ENCODE results near the gene SMG9. TPM values are rescaled to one million over a fixed set of nuclear protein-coding genes. Genes with fewer than 3 reads are reported as not detected.

The SMG9 gene
- total and polyA plus RNA-seq, 2 of the 13 experiments (the other 11 are each of a cell fraction or from before 2014, with no cell fraction given): 16.1 to 18.7 TPM

DNA sequence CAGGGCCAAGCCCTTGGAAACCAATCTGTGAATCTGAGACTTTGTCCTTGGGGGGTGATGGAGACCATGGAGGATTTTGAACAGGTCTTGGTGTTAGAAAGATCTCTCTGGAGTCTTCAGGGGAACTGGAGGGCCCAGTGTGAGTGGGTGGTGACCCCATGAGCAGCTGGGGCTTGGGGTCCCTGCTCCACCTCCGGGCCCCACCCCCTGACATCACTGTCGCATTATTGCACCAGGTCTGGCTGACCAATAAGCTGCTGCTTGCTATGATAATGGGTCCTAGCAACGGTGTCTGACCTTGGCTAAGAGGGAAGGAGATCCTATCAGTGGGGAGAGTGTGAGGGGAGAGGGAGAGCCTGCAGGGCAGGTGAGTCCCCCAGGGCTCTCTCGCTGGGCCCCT, 39.0 kb downstream of the SMG9 start, which contains the start of gene IRGC:
Gene IRGC (plus strand): TSS at position 301 of the 400 bp plus-strand sequence. CDS start 2,483 bp downstream, outside the sequence.
- intact Hi-C loops (cut with micrococcal nuclease; ENCODE audit: unreplicated experiment) (no loop called here), in situ Hi-C loops (cut with HindIII; ENCODE audit: extremely low pct_ligation_motif_present, low pct_unique_long_range_greater_than_20kb) (no loop called here)
- WGBS (ENCODE audit: low lambda C conversion rate): 11% methylated on average over 3 of the region's 4 CpGs
- ChIA-PET POLR2A (no interaction called here), CTCF (ENCODE audit: low intra/inter-chr PET ratio, low total read pairs) (no interaction called here)
- Histone ChIP-seq H4K20me1 (ENCODE audit: insufficient read depth, low read length) (no peaks in the 10 kb centered on the region), H3K4me1 (ENCODE audit: insufficient read depth, low read length) (0 out of 2 replicates have a peak, but pooled peaks cover 11% of the 10 kb centered on the region), H3K27me3 (ENCODE audit: control insufficient read depth in 1 of 2, insufficient read depth in 2 of 2, low read length in 2 of 2) (peaks cover 3 to 5% of the 10 kb centered on the region in 2 experiments; a peak in 3 of 5 replicates), H3K4me3 (replicated peaks in 1 of 3; ENCODE audit: insufficient read depth in 1 of 3, low read depth in 2 of 3, low read length in 3 of 3) (no peak within 1 kb of the TSS), H3K4me2 (ENCODE audit: low read depth, low read length) (no peak within 1 kb of the TSS), H2AFZ (ENCODE audit: low read length) (no peak within 1 kb of the TSS), H3K9ac (ENCODE audit: insufficient read depth, low read depth, low read length) (no peak within 1 kb of the TSS), H3K9me3 (ENCODE audit: low read length) (no peaks in the 10 kb centered on the region), H3K27ac (ENCODE audit: extremely low read length, insufficient read depth, low read length) (no peak within 1 kb of the TSS), H3K79me2 (ENCODE audit: insufficient read depth, low read length) (no peaks in the 10 kb centered on the region), H3K36me3 (replicated peaks in 1 of 2; ENCODE audit: control insufficient read depth in 1 of 2, insufficient read depth in 2 of 2, low read length in 2 of 2) (no peaks in the 10 kb centered on the region)
- ATAC-seq (no peak), DNase-seq (ENCODE audit: low spot score) (no peak), FAIRE-seq (no peak)
- no peak for TF ChIP-seq KLF16 (CRISPR knock-in tag; IDR thresholded peaks at IDR 0.05)
- TF ChIP-seq, protein P1, sequence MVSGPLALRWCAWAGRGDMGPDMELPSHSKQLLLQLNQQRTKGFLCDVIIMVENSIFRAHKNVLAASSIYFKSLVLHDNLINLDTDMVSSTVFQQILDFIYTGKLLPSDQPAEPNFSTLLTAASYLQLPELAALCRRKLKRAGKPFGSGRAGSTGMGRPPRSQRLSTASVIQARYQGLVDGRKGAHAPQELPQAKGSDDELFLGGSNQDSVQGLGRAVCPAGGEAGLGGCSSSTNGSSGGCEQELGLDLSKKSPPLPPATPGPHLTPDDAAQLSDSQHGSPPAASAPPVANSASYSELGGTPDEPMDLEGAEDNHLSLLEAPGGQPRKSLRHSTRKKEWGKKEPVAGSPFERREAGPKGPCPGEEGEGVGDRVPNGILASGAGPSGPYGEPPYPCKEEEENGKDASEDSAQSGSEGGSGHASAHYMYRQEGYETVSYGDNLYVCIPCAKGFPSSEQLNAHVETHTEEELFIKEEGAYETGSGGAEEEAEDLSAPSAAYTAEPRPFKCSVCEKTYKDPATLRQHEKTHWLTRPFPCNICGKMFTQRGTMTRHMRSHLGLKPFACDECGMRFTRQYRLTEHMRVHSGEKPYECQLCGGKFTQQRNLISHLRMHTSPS (CRISPR knock-in tag; IDR thresholded peaks at IDR 0.05; ENCODE audit: low read depth): no peak
- no peak for TF ChIP-seq MTF1 (CRISPR knock-in tag; IDR thresholded peaks at IDR 0.05)
- no peak for TF ChIP-seq PAWR (CRISPR knock-in tag; IDR thresholded peaks at IDR 0.05; ENCODE audit: borderline replicate concordance)
- no peak for TF ChIP-seq NCOR1 (IDR thresholded peaks at IDR 0.05; ENCODE audit: borderline replicate concordance, low read length)
- TF ChIP-seq NFRKB (IDR thresholded peaks at IDR 0.05): no peak
- TF ChIP-seq, protein P2, sequence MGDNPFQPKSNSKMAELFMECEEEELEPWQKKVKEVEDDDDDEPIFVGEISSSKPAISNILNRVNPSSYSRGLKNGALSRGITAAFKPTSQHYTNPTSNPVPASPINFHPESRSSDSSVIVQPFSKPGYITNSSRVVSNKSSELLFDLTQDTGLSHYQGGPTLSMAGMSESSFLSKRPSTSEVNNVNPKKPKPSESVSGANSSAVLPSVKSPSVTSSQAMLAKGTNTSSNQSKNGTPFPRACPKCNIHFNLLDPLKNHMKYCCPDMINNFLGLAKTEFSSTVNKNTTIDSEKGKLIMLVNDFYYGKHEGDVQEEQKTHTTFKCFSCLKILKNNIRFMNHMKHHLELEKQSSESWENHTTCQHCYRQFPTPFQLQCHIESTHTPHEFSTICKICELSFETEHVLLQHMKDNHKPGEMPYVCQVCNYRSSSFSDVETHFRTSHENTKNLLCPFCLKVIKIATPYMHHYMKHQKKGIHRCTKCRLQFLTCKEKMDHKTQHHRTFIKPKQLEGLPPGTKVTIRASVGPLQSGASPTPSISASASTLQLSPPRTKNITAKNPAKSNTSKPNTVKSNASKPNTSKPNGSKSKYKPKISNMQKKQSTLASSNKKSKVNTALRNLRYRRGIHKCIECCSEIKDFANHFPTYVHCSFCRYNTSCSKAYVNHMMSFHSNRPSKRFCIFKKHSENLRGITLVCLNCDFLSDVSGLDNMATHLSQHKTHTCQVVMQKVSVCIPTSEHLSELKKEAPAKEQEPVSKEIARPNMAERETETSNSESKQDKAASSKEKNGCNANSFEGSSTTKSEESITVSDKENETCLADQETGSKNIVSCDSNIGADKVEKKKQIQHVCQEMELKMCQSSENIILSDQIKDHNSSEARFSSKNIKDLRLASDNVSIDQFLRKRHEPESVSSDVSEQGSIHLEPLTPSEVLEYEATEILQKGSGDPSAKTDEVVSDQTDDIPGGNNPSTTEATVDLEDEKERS (CRISPR knock-in tag; IDR thresholded peaks at IDR 0.05): no peak
- no TSS peak for BruUV-seq (replicated peaks)

All from HepG2 (cell line).